ENCODE data around the gene ID3.

ID3 gene

GRCh38 chr1:23576338-23577055 is 17.2 kb upstream of the ID3 start:
- no peak for DNase-seq (ENCODE audit: low read depth)
- peak overlapping the region; percentile 24; the same call in 1 of the 2 replicates for H3K4me3 ChIP-seq (ENCODE audit: low read depth, low read length)
- TF ChIP-seq, protein P1, sequence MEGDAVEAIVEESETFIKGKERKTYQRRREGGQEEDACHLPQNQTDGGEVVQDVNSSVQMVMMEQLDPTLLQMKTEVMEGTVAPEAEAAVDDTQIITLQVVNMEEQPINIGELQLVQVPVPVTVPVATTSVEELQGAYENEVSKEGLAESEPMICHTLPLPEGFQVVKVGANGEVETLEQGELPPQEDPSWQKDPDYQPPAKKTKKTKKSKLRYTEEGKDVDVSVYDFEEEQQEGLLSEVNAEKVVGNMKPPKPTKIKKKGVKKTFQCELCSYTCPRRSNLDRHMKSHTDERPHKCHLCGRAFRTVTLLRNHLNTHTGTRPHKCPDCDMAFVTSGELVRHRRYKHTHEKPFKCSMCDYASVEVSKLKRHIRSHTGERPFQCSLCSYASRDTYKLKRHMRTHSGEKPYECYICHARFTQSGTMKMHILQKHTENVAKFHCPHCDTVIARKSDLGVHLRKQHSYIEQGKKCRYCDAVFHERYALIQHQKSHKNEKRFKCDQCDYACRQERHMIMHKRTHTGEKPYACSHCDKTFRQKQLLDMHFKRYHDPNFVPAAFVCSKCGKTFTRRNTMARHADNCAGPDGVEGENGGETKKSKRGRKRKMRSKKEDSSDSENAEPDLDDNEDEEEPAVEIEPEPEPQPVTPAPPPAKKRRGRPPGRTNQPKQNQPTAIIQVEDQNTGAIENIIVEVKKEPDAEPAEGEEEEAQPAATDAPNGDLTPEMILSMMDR (IDR thresholded peaks at IDR 0.05; ENCODE audit: low read depth, low read length, missing control alignments): no peak

GRCh38 chr1:23575226-23575810 is 16.0 kb upstream of the ID3 start:
- TF ChIP-seq, protein P1 (IDR thresholded peaks at IDR 0.05; ENCODE audit: low read depth, low read length, missing control alignments): no peak

DNA sequence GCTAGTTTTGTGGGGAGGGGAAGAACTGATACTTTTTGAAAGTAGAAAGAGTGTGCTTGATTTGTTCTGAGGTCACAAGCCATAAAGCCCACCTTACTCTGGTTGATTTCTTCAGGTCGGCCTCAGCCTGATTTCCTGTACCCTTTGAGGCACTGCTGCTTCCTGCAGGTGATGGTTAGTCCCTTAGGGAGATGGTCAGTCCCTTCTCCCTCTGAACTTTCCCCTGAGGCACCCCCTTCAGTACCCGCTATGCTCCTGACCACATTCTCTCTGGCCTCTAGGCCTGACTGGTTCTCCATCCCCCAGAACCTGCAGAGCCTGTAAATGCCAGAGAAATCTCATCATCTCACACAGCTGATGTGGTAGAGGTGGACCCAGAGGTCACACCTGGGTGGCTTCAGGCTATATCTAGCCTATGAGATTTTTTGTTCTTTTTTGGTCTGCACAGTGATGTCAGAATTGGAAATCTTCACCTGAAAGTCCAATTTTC is 15.0 kb upstream of the ID3 start:
- no peak overlapping the region for H3K4me3 ChIP-seq (ENCODE audit: low read depth, low read length)
- TF ChIP-seq, protein P1 (IDR thresholded peaks at IDR 0.05; ENCODE audit: low read depth, low read length, missing control alignments): no peak
- DNase-seq (ENCODE audit: low read depth): no peak

More at GRCh38 chr1:23575226-23575810, 16.0 kb upstream of the ID3 start:
- DNase-seq (ENCODE audit: low read depth): no peak
- no peak overlapping the region for H3K4me3 ChIP-seq (ENCODE audit: low read depth, low read length)

- no peak overlapping the region for H3K4me3 ChIP-seq (ENCODE audit: low read depth, low read length)
- TF ChIP-seq, protein P1 (IDR thresholded peaks at IDR 0.05; ENCODE audit: low read depth, low read length, missing control alignments): no peak
- no peak for DNase-seq (ENCODE audit: low read depth)
These were observed 14.4 kb upstream of the ID3 start for GRCh38 chr1:23573574-23574182.

- DNase-seq (ENCODE audit: low read depth): no peak
- no peak overlapping the region for H3K4me3 ChIP-seq (ENCODE audit: low read depth, low read length)
- TF ChIP-seq, protein P1 (IDR thresholded peaks at IDR 0.05; ENCODE audit: low read depth, low read length, missing control alignments): no peak
These were observed 12.2 kb upstream of the ID3 start for GRCh38 chr1:23571465-23571864.

GRCh38 chr1:23570001-23570691 is 10.8 kb upstream of the ID3 start:
- H3K4me3 ChIP-seq (ENCODE audit: low read depth, low read length): no peak overlapping the region
- no peak for DNase-seq (ENCODE audit: low read depth)
- TF ChIP-seq, protein P1 (IDR thresholded peaks at IDR 0.05; ENCODE audit: low read depth, low read length, missing control alignments): no peak
